Activated T-helper 1 cell treated with anti-CD3 and anti-CD28 coated beads, Interleukin-2, amount 50 U/mL, for 16 hours (primary cell): ENCODE measurements around the gene IKBKE.

Experiments
- DNase-seq, 2 donors: peaks; one replicate each; pipeline ENCODE4 v3.0.0-alpha.2; 2020; ENCODE audit warnings: low read depth in 1 of 2, low spot score in 1 of 2

The IKBKE gene

DNA sequence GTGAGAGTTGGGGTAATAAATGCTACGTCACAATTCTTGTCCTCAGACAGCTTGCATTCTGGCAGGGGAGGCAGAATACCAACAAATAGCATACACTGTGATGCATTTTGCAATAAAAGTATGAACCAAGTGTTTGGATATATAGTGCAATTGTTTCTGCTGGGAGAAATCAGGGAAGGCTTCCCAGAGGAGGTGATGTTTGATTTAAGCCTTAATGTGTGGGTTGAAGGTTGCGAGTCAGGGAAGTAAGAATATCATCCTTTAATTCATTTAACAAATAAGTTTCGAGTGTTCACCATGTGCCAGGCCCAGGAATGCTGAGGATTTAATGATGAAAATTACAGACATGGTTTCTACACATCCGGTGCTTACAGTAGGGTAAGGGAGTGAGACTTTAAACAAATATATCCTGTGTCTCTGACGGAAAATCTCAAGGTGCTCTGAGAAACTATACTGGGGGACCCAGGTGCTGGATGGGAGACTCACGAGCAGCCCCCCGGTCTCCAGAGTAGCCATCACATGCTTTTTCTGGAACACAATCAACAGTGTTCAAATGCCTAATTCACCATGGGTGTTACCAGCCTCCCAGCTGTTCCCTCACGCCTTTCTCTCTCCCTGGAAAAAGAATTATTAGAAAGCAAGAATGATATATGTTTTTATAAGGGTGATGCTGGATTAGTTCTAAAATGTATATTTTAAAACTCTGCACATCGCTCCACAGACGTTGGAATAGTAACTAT is 68.8 kb downstream of the IKBKE start:
- no peak for DNase-seq

DNA sequence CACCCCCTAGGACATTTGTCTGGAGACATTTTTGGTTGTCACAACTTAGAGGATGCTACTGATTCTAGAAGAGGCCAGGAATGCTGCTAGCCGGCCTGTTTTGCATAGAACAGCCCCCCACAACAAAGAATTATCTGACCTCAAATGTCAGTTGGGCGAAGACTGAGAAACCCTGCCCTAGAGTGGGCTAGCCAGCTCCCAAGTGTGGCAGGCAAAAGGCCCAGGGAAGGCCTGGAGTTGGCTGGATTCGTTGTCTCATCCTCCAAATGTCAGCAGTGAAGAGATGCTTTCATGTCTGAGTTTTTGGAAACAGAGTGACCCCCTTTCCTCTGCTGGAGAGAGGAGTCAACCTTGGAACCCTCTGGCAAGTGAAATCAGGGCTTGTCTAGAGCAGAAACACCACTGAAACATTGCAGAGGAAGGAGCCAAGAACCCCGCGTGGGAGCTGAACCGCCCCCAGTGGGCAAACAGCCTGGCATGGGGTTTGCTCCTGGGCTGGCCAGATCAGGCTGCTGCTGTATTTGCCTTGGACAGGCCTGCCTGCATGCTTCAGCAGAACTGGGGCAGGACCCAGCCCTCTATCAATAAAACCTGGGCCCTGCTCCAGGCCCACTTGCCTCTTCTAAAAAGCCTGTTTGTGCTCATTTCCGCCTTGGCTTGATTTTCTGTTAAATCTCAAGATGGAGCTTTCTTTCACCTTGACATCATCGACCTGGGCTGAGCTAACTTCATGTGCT is 69.9 kb downstream of the IKBKE start:
- no peak for DNase-seq

DNA sequence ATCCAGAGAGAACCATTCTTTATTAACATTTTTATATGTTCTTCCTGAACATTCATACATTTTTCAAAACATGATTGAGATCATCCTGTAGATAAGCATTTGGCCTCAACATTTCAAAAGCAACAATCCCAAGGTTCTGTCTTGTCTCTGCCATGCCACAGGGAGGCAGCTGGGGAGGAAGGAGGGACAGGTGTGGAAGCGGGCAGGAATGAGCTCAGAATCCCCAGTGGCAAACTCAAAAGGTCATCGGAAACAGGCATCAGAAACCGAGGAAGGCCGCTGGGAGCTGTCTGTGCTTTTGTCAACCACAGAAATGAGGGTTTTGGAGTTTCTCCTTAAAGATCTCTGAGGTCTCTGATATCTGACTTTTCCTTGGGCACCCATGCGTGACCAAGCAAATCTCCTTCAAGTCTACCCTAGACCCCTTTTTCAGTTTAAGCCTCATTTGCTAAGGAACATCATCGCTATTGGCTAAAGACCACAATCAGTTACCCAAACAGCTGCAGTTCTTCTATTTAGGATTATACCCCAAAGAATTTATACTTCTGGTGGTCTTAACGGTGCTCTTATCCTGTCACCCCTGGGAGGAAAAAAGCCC is 71.1 kb downstream of the IKBKE start:
- no peak for DNase-seq

DNA sequence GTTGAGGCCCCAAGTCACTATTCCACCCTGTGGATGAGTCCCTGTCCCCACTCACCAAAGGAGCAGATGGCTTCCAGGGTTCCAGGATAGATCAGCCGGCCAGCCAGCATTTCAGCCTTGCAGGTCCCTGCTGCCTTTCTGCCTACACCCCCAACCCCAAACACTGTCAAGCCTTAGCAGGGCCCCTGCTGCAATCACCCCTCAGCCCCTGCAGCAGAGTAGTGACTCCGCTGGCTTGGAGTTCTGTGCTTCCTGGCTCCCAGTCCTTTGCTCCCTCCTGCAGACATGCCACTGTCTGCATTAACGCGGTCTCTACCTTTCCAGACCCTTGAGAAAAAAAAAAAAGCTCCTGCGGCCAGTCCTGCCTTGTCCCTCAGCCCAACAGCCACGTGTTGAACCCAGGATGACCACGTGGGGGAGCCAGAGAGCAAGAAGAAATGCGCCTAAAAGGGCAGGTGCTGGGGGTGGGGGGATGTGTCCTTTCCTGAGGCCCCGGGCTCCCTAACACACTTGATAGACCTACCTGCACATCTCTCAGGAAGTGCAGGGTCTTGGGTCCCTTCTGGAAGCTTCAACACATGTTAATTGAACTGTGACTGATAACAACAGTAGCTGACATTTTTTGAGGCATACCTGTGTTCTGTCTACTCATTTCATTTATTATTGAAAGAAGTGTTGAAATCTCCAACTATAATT is 74.4 kb downstream of the IKBKE start:
- DNase-seq: peak; percentile 69 to 81

DNA sequence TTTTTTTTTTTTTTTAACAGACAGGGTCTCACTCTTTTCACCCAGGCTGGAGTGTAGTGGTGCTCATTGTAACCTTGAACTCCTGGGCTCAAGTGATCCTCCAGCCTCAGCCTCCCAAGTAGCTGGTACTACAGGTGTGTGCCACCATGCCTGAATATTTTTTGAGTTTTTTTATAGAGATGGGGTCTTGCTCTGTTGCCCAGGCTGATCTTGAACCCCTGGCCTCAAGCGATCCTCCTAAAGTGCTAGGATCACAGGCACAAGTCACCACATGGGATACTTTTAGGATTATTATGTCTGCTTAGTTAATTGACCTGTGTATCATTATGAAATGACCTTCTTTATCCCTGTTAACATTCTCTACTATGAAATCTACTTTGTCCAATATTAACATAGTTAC is 75.1 kb downstream of the IKBKE start:
- no peak for DNase-seq
